Activated naive CD4-positive, alpha-beta T cell treated with anti-CD3 and anti-CD28 coated beads, Interleukin-2, amount 50 U/mL, for 24 hours (primary cell): ENCODE results near the gene SUFU.

ENCODE experiments used
- H3K27ac Mint-ChIP-seq: one replicate; pipeline ENCODE4 v1.8.0; 2021; ENCODE audit warnings: mild to moderate bottlenecking, mixed read lengths
- H3K27me3 Mint-ChIP-seq: one replicate; pipeline ENCODE4 v1.8.0; 2021; ENCODE audit warnings: mixed read lengths
- H3K36me3 Mint-ChIP-seq: one replicate; pipeline ENCODE4 v1.8.0; 2021; ENCODE audit warnings: mixed read lengths
- H3K4me1 Mint-ChIP-seq: one replicate; pipeline ENCODE4 v1.8.0; 2021; ENCODE audit warnings: mixed read lengths
- H3K4me3 Mint-ChIP-seq: one replicate; pipeline ENCODE4 v1.8.0; 2021; ENCODE audit warnings: mild to moderate bottlenecking, mixed read lengths
- H3K9me3 Mint-ChIP-seq: one replicate; pipeline ENCODE4 v1.8.0; 2021; ENCODE audit warnings: mixed read lengths

Gene SUFU

GRCh38 chr10:102550636-102551210 is 47.0 kb downstream of the SUFU start:
- no peaks in the 10 kb centered on the region for H3K27me3 Mint-ChIP-seq
- peaks cover 9% of the 10 kb centered on the region for H3K36me3 Mint-ChIP-seq
- H3K9me3 Mint-ChIP-seq: no peaks in the 10 kb centered on the region
- peaks cover 2% of the 10 kb centered on the region for H3K4me1 Mint-ChIP-seq
- H3K27ac Mint-ChIP-seq: no peak overlapping the region
- no peak overlapping the region for H3K4me3 Mint-ChIP-seq

DNA sequence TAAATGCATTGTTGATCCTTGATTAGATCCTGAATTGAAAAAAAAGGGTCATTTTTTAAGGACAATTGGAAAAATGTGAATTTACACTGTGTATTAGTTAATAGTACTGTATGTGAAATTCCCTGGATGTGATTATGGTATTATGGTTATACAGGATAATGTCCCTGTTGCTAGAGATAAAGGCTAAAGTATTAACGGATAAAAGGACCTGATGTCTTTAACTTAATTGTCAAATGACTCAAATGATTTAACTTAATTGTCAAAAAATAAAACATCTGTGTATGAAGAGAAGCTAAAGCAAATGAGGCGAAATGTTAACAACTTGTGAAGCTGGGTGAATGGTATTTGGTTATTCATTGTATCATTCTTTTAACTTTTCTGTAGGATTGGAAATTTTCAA is 48.8 kb downstream of the SUFU start:
- Mint-ChIP-seq H3K9me3 (no peaks in the 10 kb centered on the region), H3K27ac (no peak overlapping the region), H3K36me3 (peaks cover 7% of the 10 kb centered on the region), H3K4me3 (no peak overlapping the region), H3K27me3 (no peaks in the 10 kb centered on the region), H3K4me1 (peaks cover 10% of the 10 kb centered on the region)

DNA sequence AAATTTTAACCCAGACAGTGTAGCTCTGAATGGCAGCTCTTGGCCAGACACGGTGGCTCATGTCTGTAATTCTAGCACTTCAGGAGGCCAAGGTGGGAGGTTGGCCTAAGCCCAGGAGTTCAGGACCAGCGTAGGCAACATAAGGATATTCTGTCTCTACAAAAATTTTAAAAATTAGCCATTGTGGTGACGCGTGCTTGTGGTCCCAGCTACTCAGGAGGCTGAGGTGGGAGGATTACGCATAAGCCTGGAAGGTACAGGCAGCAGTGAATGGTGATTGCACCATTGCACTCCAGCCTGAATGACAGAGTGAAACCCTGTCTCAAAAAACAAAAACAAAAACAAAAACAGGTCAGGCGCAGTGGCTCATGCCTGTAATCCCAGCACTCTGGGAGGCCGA is 50.0 kb downstream of the SUFU start:
- Mint-ChIP-seq H3K9me3 (no peaks in the 10 kb centered on the region), H3K36me3 (peaks cover 7% of the 10 kb centered on the region), H3K27me3 (no peaks in the 10 kb centered on the region), H3K4me3 (no peak overlapping the region), H3K27ac (no peak overlapping the region), H3K4me1 (peaks cover 10% of the 10 kb centered on the region)

- no peaks in the 10 kb centered on the region for H3K9me3 Mint-ChIP-seq
- no peak overlapping the region for H3K4me3 Mint-ChIP-seq
- no peaks in the 10 kb centered on the region for H3K27me3 Mint-ChIP-seq
- H3K4me1 Mint-ChIP-seq: peaks cover 10% of the 10 kb centered on the region
- H3K36me3 Mint-ChIP-seq: peaks cover 7% of the 10 kb centered on the region
- no peak overlapping the region for H3K27ac Mint-ChIP-seq
Observed at GRCh38 chr10:102554531-102554930, 50.8 kb downstream of the SUFU start.

DNA sequence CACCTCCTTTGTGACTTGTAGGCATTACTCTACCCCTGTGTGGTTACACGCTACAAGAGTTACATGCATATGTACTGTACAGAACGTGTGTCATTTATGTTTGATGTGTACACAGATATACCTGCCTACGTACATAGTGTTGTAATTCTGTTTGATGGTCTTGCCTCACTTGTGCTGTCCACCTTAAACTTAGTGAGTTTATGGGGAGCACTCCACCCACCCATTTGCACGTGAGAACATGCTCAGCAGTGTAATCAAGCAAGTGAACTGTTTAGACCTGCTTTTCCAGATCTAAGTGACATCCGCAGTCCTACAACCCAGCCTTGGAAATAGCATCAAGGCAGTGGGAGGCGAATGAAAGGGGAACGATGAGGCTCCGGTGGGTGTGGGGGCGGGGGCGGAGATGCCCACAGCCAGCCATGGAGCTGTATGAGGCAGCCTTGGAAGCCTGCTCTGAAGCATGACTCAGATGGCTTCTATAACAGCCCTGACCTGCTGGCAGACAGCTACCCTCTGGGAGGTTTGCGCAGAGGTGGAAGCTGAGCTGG is 52.1 kb downstream of the SUFU start:
- Mint-ChIP-seq H3K36me3 (peaks cover 7% of the 10 kb centered on the region), H3K27me3 (no peaks in the 10 kb centered on the region), H3K27ac (no peak overlapping the region), H3K4me1 (peaks cover 10% of the 10 kb centered on the region), H3K9me3 (no peaks in the 10 kb centered on the region), H3K4me3 (no peak overlapping the region)

GRCh38 chr10:102557569-102557968 is 53.8 kb downstream of the SUFU start:
- H3K9me3 Mint-ChIP-seq: no peaks in the 10 kb centered on the region
- no peaks in the 10 kb centered on the region for H3K27me3 Mint-ChIP-seq

DNA sequence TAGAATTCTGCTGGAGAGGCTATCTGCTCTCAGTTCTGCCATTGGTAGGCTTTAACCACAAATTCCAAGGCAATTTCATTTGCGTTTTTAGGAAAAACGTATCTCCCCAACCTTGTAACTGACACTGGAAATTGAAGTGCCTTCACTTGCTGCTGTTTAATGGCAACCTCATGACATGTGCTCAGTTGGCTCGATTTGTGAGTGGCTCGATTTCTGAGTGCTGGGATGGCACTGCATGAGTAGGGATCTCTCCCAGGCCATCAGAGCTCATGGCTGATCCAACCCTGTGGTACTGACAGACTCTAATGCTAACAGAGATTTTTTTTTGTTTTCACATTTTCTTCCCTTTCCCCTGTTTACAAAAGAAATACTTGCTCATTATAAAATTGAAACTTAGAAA is 56.0 kb downstream of the SUFU start:
- peaks cover 5% of the 10 kb centered on the region for H3K36me3 Mint-ChIP-seq
- no peaks in the 10 kb centered on the region for H3K27me3 Mint-ChIP-seq
- no peak overlapping the region for H3K4me3 Mint-ChIP-seq
- H3K27ac Mint-ChIP-seq: no peak overlapping the region
- no peaks in the 10 kb centered on the region for H3K9me3 Mint-ChIP-seq
- H3K4me1 Mint-ChIP-seq: peaks cover 10% of the 10 kb centered on the region

More at GRCh38 chr10:102557569-102557968, 53.8 kb downstream of the SUFU start:
- Mint-ChIP-seq H3K36me3 (peaks cover 5% of the 10 kb centered on the region), H3K4me3 (no peak overlapping the region), H3K27ac (no peak overlapping the region), H3K4me1 (peaks cover 10% of the 10 kb centered on the region)

DNA sequence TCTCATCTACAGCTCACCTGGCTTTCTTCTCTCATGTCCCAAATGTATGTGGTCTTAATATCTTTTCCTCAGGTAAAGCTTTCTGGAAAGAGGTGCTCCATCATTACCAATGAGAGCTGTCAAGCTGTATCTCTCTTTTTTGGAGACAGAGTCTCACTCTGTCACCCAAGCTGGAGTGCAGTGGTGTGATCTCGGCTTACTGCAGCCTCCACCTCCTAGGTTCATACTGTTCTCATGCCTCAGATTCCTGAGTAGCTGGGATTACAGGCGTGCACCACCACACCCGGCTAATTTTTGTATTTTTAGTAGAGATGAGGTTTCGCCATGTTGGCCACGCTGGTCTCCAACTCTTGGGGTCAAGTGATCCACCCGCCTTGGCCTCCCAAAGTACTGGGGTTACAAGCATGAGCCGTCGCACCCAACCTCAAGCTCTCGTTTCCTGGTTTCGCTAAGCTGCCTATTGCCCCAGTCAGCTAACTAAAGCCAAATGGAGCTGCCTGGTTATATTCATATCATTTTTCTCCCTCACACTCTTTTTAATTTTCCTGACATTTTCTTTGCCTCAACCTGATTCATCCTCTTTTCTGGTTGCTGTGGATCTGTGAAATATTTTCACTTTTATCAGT is 60.5 kb downstream of the SUFU start:
- no peaks in the 10 kb centered on the region for H3K4me1 Mint-ChIP-seq
- no peaks in the 10 kb centered on the region for H3K9me3 Mint-ChIP-seq
- no peak overlapping the region for H3K27ac Mint-ChIP-seq
- H3K36me3 Mint-ChIP-seq: peaks cover 5% of the 10 kb centered on the region
- H3K4me3 Mint-ChIP-seq: no peak overlapping the region
- no peaks in the 10 kb centered on the region for H3K27me3 Mint-ChIP-seq

- Mint-ChIP-seq H3K27me3 (no peaks in the 10 kb centered on the region), H3K4me1 (no peaks in the 10 kb centered on the region), H3K9me3 (no peaks in the 10 kb centered on the region), H3K27ac (no peak overlapping the region), H3K36me3 (peaks cover 5% of the 10 kb centered on the region), H3K4me3 (no peak overlapping the region)
Observed at GRCh38 chr10:102565793-102566192, 62.0 kb downstream of the SUFU start.

DNA sequence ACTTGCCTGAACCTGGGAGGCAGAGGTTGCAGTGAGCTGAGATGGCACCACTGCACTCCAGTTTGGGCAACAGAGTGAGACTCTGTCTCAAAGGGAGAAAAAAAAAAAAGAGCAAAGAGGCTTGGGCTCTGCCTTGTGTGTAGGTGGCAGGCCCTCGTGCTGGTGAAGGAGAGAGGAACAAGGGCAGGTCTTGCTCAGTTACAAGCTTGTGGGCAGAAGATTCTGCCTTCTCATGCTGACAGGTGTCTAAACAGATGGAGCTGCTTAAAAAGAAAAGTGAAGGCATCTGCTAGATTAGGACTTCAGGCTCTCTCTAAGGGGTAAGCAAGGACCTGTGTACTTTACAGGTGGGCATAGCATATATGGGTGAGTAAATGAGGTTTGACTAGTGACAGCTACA is 75.0 kb downstream of the SUFU start:
- peak overlapping the region; percentile 87 for H3K27ac Mint-ChIP-seq
- H3K36me3 Mint-ChIP-seq: no peaks in the 10 kb centered on the region
- peaks cover 14% of the 10 kb centered on the region for H3K4me1 Mint-ChIP-seq
- no peaks in the 10 kb centered on the region for H3K27me3 Mint-ChIP-seq
- no peak overlapping the region for H3K4me3 Mint-ChIP-seq
- no peaks in the 10 kb centered on the region for H3K9me3 Mint-ChIP-seq

DNA sequence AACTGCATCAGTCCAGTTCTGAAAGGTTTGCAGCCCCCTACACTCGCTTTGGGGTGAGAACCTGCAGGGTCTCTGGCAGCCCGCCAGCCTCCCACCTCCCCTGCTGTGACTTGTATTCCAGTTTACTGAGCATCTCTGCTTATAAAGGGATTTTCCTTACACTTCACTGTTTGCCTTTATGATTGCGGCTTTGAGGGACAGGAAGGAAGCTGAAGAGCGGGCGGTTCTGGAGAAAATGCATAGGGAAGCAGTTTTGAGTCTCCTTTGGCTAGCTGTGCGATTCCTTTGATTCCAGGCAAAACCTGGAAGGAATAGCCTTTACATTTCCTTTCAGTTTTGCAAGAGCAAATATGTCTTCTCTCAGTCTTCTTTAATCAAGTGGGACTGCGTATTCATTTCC is 75.6 kb downstream of the SUFU start:
- Mint-ChIP-seq H3K9me3 (no peaks in the 10 kb centered on the region), H3K27me3 (no peaks in the 10 kb centered on the region), H3K4me3 (no peak overlapping the region), H3K36me3 (no peaks in the 10 kb centered on the region), H3K4me1 (peaks cover 15% of the 10 kb centered on the region), H3K27ac (no peak overlapping the region)

DNA sequence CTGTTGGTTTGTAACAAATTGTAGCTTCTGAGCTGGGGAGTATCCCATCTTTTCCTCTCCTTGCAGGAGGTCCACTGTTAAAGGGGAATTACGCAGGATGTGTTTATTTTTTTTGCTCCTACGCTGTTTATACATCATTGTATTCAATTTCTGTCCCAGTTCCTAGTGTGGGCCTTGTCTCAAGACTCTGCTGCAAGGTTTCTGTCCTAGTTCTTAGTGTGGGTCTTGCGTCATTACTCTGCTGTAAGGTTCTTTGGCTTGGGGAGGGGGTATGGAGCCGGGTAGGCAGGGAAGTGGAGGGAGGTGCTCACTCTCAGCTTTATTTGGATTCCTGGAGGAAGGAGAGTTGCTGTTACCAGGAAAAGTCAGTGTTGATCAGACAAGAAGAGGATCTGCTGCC is 76.5 kb downstream of the SUFU start:
- Mint-ChIP-seq H3K27ac (no peak overlapping the region), H3K27me3 (no peaks in the 10 kb centered on the region), H3K36me3 (no peaks in the 10 kb centered on the region), H3K4me1 (peaks cover 15% of the 10 kb centered on the region), H3K9me3 (no peaks in the 10 kb centered on the region), H3K4me3 (no peak overlapping the region)

- Mint-ChIP-seq H3K4me3 (no peak overlapping the region), H3K36me3 (no peaks in the 10 kb centered on the region), H3K27me3 (no peaks in the 10 kb centered on the region), H3K9me3 (no peaks in the 10 kb centered on the region), H3K4me1 (peaks cover 15% of the 10 kb centered on the region), H3K27ac (peak overlapping the region; percentile 2)
Observed at GRCh38 chr10:102581401-102581800, 77.6 kb downstream of the SUFU start.

- Mint-ChIP-seq H3K4me1 (peaks cover 15% of the 10 kb centered on the region), H3K36me3 (no peaks in the 10 kb centered on the region), H3K9me3 (no peaks in the 10 kb centered on the region), H3K27me3 (no peaks in the 10 kb centered on the region), H3K4me3 (no peak overlapping the region), H3K27ac (no peak overlapping the region)
Observed at GRCh38 chr10:102581981-102582580, 78.3 kb downstream of the SUFU start.

DNA sequence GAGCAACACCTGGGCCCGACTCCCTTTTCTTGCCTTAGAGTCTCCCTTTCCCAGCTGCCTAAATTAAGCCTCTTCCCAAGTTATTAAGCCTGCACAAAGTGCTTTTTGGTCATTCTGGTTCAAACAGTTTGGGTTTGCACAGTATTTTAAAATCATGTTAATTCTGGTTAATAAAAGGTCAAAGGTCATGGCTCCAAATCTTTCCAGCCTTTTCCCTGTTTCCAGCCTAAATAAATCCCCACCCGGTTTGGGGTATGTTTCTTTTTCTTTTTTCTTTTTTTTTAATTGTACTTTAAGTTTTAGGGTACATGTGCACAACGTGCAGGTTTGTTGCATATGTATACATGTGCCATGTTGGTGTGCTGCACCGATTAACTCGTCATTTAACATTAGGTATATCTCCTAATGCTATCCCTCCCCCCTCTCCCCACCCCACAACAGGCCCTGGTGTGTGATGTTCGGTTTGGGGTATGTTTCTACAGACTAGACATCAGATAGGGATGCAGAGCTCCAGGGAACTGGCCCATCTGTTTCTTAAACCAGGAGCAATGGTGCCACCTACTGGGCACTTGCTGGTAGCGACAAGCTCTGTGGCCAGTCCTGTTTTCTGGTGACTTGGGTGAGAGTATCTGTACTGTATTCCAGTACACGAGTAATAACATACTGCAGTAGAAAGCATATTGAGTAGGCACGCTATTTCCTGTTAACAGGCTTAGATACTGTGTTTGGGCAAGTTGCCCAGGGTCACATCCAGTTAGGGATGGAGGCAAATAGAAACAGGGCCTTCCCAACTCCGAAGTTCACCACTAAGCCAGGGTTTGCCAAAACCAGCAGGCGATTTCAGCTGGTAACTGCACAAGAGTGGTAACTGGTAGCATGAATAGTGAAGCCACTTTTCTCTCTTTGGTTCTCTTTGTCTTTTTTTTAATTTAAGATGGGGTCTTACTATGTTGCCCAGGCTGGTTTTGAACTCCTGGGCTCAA is 80.0 kb downstream of the SUFU start:
- no peaks in the 10 kb centered on the region for H3K9me3 Mint-ChIP-seq
- peaks cover 12% of the 10 kb centered on the region for H3K4me1 Mint-ChIP-seq
- peak overlapping the region; percentile 26 for H3K27ac Mint-ChIP-seq
- H3K4me3 Mint-ChIP-seq: no peak overlapping the region
- no peaks in the 10 kb centered on the region for H3K27me3 Mint-ChIP-seq
- H3K36me3 Mint-ChIP-seq: no peaks in the 10 kb centered on the region
